HG02759 (cell line): ENCODE data around the gene FITM1.

ENCODE experiments used
- ATAC-seq: cut with Tn5 transposase; IDR thresholded peaks from one replicate; pipeline ENCODE4 v1.9.1; 2021; ENCODE audit warnings: mild to moderate bottlenecking, moderate library complexity; ENCODE audit not compliant: unreplicated experiment

The FITM1 gene

GRCh38 chr14:24156840-24157239 lies 26.4 kb downstream of the FITM1 start:
- ATAC-seq: no peak

DNA sequence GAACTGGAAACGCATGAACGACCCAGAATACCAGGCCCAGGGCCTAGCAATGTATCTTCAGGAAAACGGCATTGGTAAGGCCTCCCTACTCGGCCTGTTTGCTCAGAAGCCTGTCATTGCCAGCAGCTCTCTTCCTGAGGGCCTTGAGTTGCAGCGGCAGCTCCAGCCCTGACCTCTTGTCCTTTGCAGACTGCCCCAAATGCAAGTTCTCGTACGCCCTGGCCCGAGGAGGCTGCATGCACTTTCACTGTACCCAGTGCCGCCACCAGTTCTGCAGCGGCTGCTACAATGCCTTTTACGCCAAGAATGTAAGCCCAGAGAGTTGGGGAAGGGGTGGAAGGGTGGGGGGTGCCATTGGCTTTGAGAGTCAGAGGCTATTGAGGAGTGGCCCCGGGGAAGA lies 26.9 kb downstream of the FITM1 start:
- ATAC-seq: no peak

GRCh38 chr14:24159777-24160498 lies 29.5 kb downstream of the FITM1 start:
- ATAC-seq: no peak

- ATAC-seq: no peak
Measured at GRCh38 chr14:24160499-24160849, 30.0 kb downstream of the FITM1 start.

DNA sequence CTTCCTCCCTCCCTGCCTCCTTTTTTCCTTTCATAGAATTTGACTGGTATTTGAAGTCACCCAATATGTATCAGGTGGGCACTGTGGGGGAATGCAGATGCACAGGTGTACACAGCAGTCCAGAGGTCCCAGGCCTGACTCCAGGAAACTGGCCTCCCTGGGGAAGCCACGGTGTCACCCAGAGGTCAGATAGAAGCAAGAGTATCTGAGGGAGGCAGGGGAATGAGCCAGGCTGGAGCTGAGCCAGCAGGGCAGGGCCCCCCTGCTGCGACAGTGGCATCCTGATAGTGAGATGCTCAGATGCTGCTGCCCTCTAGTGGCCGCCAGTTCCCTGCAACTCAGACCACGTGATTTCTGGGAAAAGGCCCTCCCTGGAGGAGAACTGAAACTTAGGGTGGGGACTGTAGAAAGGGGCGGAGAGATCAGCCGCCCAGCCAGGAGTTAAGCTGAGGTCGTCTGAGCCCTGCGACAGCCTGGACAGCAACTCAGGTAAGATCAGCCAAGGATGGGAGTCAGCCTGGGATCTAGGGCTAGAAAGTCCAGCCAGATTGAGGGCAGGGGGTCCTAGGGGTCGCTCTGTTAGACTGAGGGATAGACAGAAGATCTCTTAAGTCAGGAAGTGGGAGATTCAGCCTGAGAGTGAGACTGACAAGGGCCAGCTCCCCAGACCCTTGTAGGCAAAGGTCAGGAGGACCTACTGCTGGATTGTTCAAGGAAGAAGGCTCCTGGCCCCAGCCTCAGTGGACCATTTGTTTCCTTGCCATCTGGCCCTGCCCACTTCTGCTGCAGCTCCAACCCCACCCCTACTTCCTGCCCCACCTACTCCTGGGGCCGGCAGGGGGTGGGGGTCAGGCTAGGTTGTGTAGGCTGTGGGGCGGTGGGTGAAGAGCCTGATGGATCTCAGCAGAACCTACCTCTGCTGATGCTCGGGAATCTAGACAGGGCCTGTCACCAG lies 30.7 kb downstream of the FITM1 start, which contains the start of gene IRF9:
Gene IRF9, plus strand, starts transcription at position 416 of the 955 bp plus-strand sequence. CDS start 880 bp downstream, outside the sequence.
- ATAC-seq: peak; percentile 88

DNA sequence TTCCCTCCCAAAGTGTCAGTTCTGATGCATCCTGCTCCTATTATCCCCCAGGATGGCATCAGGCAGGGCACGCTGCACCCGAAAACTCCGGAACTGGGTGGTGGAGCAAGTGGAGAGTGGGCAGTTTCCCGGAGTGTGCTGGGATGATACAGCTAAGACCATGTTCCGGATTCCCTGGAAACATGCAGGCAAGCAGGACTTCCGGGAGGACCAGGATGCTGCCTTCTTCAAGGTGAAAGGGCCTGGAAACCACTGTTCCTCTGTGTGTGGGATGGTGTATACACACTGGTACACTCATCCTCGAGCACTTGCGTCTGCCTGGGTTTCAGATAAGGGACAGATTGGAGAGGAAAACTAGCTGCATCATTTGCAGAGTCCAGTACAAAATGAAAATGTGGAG lies 31.6 kb downstream of the FITM1 start:
- no peak for ATAC-seq

DNA sequence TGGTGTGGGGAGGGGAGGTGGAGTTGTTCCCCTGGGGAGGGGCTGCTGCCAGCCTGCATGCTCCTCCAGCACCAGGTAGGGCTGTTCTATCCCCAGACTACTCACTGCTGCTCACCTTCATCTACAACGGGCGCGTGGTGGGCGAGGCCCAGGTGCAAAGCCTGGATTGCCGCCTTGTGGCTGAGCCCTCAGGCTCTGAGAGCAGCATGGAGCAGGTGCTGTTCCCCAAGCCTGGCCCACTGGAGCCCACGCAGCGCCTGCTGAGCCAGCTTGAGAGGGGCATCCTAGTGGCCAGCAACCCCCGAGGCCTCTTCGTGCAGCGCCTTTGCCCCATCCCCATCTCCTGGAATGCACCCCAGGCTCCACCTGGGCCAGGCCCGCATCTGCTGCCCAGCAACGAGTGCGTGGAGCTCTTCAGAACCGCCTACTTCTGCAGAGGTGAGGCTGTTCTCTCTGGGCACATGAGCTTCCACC lies 34.1 kb downstream of the FITM1 start:
- ATAC-seq: no peak

GRCh38 chr14:24165785-24166184 lies 35.3 kb downstream of the FITM1 start:
- no peak for ATAC-seq

DNA sequence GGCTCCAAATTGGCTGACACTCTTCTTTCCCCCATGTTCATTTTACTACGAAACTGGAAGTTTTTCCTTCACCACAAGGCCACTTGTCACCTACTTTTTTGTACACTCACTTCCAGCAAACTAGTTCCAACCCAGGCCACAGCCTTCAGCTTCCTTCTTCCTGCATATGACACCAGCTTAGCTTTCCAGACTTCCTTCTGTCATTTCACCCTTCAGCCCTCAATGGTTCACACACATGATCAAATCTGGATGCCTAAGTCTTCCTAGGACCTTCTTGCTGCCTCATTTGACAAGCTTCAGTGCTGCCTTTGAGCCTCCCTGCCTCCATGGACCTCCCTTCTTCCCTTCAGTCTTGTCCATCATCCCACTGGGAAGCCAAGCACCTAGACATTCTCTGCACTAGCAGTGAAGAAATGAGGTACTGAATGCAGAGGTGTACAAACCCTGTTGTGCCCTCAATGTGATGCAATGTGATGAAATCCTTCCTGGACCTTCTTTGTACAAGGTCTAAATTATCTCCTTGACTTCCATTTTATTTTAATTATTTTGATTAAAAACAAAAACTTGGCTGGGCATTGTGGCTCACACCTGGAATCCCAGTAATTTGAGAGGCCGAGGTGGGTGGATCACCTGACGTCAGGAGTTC lies 37.1 kb downstream of the FITM1 start:
- ATAC-seq: no peak

GRCh38 chr14:24171422-24172260 lies 41.2 kb downstream of the FITM1 start, which contains the start of gene REC8:
TSS of gene REC8 (plus strand) at chr14:24172080. CDS start at chr14:24172553, 473 bp downstream.
- peak; percentile 88 for ATAC-seq

DNA sequence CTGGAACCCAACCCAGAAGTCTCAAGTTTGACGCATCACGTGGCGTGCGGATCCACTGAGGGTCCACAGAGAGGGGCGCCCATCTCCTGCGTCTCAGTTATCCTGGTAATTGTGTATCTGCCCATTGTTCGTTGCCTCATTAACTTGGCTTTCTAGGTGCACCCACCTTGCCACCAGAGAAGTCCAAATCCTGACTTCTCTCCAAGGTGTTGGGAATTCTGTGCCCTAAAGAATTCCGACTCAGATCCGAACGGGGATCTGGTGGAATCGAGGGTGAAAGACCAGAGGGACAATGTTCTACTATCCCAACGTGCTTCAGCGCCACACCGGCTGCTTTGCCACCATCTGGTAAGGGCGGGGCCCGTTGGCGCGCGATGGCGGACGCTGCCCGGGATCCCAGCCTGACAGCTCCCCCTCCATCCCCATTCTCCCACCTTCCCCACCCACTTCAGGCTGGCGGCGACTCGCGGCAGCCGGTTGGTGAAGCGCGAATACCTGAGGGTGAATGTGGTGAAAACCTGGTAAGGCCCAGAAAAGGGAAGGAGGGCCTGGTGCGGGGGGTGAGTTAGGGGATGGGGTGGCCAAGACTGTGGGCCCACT lies 41.9 kb downstream of the FITM1 start:
- no peak for ATAC-seq

- no peak for ATAC-seq
Measured at GRCh38 chr14:24172871-24173281, 42.4 kb downstream of the FITM1 start.

DNA sequence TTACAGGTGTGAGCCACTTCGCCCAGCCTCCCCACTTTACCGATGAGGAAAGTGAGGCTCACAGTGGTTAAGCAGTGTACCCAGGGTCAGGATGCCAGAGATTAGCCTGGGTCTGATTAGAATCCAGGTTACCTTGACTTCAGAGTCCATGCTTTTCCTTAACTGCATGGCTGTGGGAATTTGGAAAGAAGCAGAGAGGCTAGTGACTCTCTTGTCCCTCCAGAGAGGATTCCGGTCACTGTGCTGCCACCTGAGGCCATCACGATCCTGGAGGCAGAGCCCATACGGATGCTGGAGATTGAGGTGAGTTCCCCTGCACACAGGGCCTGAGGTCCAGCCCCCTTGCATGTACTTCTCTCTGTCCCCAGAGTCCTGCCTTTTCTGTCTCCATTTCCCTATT lies 46.1 kb downstream of the FITM1 start:
- ATAC-seq: no peak

GRCh38 chr14:24177041-24177825 lies 46.8 kb downstream of the FITM1 start:
- no peak for ATAC-seq

GRCh38 chr14:24177891-24178290 lies 47.4 kb downstream of the FITM1 start:
- no peak for ATAC-seq

DNA sequence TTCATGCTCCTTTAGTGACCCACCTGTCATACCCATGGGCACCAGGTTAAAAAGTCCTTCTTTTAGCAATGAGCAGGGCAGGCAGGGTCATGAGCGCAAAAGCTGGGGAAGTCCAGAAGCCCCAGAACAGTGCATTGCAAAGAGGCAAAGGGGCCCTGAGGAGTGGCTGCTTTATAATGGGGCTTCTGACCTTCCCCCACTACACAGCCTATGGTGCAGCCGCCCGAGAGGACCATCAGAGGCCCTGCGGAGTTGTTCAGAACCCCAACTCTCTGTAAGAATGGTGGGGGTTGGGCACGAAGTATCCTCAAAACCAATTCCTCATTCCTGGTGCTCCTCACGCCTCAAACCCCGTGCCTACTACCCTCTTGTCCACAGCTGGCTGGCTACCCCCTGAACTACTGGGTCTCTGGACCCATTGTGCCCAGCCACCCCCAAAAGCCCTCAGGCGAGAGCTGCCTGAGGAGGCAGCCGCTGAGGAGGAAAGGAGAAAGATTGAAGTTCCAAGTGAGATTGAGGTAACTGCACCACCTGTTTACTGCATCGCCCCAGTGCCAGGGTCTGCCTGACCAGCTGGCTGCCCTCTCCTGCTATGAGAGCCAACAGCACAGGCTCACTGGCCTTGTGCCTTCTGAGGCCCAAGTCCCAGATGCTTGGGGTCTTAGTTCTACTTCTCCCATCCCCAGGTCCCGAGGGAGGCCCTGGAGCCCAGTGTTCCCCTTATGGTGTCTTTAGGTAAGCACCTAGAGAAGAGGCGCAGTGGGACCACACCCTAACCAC lies 48.1 kb downstream of the FITM1 start:
- ATAC-seq: no peak

DNA sequence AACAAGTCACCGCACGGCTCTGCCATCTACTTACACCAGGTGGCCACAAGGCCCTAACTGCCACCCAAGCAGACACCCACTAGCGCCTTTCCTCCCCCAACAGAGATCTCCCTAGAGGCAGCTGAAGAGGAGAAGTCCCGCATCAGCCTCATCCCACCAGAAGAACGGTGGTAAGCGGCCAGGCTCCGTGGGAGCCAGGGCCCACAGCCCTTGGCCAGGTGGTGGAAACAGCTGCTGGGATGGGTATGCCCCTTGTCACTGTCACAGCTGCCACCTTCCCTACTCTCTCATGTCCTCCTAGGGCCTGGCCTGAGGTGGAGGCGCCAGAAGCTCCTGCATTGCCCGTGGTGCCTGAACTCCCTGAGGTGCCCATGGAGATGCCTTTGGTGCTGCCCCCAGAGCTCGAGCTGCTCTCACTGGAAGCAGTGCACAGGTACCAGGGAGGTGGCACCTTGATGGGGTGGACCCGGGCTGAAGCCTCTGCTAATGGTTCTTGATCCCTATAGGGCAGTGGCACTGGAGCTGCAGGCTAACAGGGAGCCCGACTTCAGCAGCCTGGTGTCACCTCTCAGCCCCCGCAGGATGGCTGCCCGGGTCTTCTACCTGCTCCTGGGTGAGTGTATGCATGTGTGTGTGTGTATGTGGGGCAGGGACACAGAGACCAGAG lies 49.0 kb downstream of the FITM1 start:
- ATAC-seq: no peak
